GM10248 (cell line): Measurements from ENCODE around the gene KRAS.

Source experiments
- CTCF ChIA-PET: fragments of 300-600 bp; sonication (Branson Sonifier 250); formaldehyde crosslinking; extraction: SDS; loops from one replicate; lab custom pipeline; 2021; ENCODE audit warnings: antibody characterized with exemption; lab: Yijun Ruan, JAX
- POLR2A ChIA-PET: fragments of 350-650 bp; sonication (Branson Sonifier 250); formaldehyde crosslinking; extraction: SDS; loops from one replicate; lab custom pipeline; 2020; ENCODE audit warnings: antibody characterized with exemption; lab: Yijun Ruan, JAX
- DNase-seq: peaks from one replicate; pipeline ENCODE4 v3.0.0; 2012; ENCODE audit errors: extremely low spot score
- TF ChIP-seq, protein P1 (sequence below): IDR thresholded peaks from 2 replicates; pipeline ENCODE4 v1.5.1; 2012; ENCODE audit warnings: mild to moderate bottlenecking, low read depth; ENCODE audit errors: extremely low read depth, missing control alignments, control extremely low read depth

The KRAS gene

GRCh38 chr12:25251769-25252168, 1.0 kb upstream of the KRAS start:
- ChIA-PET CTCF (interaction anchor here (0.9 to 2.9 kb wide), 3 partner anchors 11 to 136 kb away, joined by 3 to 18 read pairs (median 3); no protein-coding TSS in a partner anchor), POLR2A (no interaction called here)
- DNase-seq: no peak
- TF ChIP-seq, protein P1, sequence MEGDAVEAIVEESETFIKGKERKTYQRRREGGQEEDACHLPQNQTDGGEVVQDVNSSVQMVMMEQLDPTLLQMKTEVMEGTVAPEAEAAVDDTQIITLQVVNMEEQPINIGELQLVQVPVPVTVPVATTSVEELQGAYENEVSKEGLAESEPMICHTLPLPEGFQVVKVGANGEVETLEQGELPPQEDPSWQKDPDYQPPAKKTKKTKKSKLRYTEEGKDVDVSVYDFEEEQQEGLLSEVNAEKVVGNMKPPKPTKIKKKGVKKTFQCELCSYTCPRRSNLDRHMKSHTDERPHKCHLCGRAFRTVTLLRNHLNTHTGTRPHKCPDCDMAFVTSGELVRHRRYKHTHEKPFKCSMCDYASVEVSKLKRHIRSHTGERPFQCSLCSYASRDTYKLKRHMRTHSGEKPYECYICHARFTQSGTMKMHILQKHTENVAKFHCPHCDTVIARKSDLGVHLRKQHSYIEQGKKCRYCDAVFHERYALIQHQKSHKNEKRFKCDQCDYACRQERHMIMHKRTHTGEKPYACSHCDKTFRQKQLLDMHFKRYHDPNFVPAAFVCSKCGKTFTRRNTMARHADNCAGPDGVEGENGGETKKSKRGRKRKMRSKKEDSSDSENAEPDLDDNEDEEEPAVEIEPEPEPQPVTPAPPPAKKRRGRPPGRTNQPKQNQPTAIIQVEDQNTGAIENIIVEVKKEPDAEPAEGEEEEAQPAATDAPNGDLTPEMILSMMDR: no peak

DNA sequence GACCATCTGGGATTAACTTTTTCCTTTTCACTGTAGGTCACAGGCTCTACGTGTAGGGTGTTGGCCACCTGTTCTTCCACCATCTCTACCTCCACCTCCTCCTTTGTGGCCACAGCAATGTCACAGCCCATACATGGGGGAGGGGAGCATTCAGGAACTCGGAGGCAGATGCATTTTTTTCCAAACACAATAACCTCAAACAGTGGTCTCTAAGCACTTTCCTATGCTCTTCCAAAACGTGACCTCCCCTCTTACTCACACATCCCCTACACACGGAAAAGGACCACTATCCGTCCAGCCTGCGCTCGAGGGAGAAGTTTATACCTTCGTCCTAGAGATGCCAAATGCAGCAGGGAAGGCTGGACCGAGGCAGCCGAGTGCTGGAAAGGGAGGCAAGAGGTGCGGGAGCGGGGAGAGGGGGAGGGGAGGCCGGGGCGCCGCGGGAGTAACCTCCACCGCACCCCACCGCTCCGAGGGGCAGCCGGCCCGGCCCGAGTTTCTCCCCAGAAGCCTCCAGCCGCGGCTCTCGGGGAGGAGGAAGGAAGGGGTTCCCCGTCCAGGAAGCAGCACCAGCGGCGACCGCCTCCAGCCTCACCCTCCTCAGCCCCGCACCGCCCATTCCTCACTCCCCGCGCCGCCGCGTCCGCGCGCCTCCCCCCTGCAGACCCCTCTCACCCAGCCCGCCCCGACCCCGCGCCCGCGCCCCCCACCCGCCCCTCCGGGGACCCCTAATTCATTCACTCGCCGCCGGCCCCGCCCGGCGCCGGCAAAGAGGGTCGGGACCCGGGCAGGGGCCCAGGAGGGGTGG, 594 bp downstream of the KRAS start:
- CTCF ChIA-PET: interaction anchor here (1.0 to 2.9 kb wide), 4 partner anchors 9 to 139 kb away, joined by 3 to 18 read pairs (median 4); no protein-coding TSS in a partner anchor
- DNase-seq: peak; percentile 68
- POLR2A ChIA-PET: interaction anchor here (1.0 kb wide), 1 partner anchor 55 kb away, joined by 3 read pairs; the partner anchor contains the start of genes DNAI7 and ETFRF1
- TF ChIP-seq, protein P1: no peak

GRCh38 chr12:25248732-25249131, 2.0 kb downstream of the KRAS start:
- CTCF ChIA-PET: interaction anchor here (0.8 to 1.3 kb wide), 2 partner anchors 11 to 21 kb away, joined by 3 read pairs; no protein-coding TSS in a partner anchor
- POLR2A ChIA-PET: interaction anchor here (0.5 kb wide), 1 partner anchor 33 kb away, joined by 4 read pairs; no protein-coding TSS in a partner anchor
- DNase-seq: no peak
- TF ChIP-seq, protein P1: no peak

DNA sequence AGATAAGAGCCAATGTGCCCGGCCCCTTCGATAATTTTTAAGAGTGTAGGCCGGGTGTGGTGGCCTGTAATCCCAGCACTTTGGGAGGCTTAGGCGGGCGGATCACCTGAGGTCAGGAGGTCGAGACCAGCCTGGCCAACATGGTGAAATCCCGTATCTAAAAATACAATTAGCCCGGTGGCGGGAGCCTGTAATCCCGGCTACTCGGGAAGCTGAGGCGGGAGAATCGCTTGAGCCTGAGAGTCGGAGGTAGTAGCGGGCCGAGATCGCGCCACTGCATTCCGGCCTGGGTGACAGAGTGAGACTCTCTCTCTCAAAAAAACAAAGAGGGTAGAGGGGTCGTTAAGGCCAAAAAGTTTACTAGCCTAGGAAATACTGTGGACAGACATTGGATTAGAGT, 2.6 kb downstream of the KRAS start:
- TF ChIP-seq, protein P1: no peak
- ChIA-PET POLR2A (interaction anchor here (0.5 kb wide), 1 partner anchor 32 kb away, joined by 4 read pairs; no protein-coding TSS in a partner anchor), CTCF (interaction anchor here (0.8 kb wide), 1 partner anchor 10 kb away, joined by 3 read pairs; no protein-coding TSS in a partner anchor)
- DNase-seq: no peak

DNA sequence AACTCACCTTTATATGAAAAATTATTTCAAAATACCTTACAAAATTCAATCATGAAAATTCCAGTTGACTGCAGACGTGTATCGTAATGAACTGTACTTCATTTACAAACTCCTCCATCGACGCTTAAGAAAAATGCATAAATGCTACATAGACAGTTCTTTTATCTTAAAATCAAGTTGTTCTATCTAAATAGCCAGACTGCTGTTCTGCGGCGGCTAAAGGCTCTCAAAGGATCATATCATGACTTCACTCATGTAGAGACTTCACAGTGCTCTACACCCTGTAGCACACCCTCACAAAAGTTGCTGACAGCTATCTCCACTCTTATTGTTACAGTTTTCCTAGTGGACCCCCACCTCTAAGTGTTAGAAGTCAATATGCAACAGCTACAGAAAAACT, 5.2 kb downstream of the KRAS start:
- ChIA-PET CTCF (no interaction called here), POLR2A (no interaction called here)
- DNase-seq: no peak
- TF ChIP-seq, protein P1: no peak

DNA sequence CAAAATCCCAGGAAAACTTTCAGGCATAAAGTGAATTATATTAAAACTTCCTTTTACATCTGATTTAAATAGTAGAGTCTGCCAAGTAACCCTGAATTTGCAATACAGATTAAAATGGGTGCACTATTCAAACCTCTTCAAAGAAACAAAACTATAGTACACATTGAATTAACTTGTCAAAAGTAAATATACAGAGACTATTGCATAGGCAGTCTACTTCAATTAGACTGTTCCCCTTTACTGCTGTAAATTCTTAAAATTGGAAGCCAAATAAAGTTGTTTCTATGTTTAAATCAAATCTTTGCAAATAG, 7.1 kb downstream of the KRAS start:
- no peak for DNase-seq
- TF ChIP-seq, protein P1: no peak
- ChIA-PET POLR2A (no interaction called here), CTCF (no interaction called here)
